C4-2B (cell line): ENCODE data around the gene CDK17.

ENCODE experiments used
- H3K27ac ChIP-seq: fragments of 450-650 bp; 2 replicates; pipeline ENCODE4 v1.5.1; 2017
- CTCF ChIP-seq: fragments of 450-650 bp; conservative IDR thresholded peaks from 2 replicates; pipeline ENCODE4 v1.5.1; 2017; ENCODE audit warnings: mild to moderate bottlenecking
- ZFX ChIP-seq: fragments of 450-650 bp; IDR thresholded peaks from 2 replicates; pipeline ENCODE4 v1.6.1; 2017

CDK17 gene

GRCh38 chr12:96301732-96302131 is 98.5 kb downstream of the CDK17 start:
- H3K27ac ChIP-seq: no peak overlapping the region
- TF ChIP-seq ZFX (no peak), CTCF (no peak)

- H3K27ac ChIP-seq: no peak overlapping the region
- TF ChIP-seq CTCF (no peak), ZFX (no peak)
These were observed 100.2 kb downstream of the CDK17 start for GRCh38 chr12:96300064-96300463.

- H3K27ac ChIP-seq: no peak overlapping the region
These were observed 102.7 kb downstream of the CDK17 start for GRCh38 chr12:96297504-96297903.

GRCh38 chr12:96295532-96296160 is 104.6 kb downstream of the CDK17 start:
- H3K27ac ChIP-seq: no peak overlapping the region
- TF ChIP-seq ZFX (no peak), CTCF (no peak)

More at GRCh38 chr12:96297504-96297903, 102.7 kb downstream of the CDK17 start:
- TF ChIP-seq ZFX (no peak), CTCF (no peak)

- TF ChIP-seq ZFX (no peak), CTCF (no peak)
- H3K27ac ChIP-seq: no peak overlapping the region
These were observed 105.4 kb downstream of the CDK17 start for GRCh38 chr12:96294831-96295230.

GRCh38 chr12:96293093-96293492 is 107.1 kb downstream of the CDK17 start:
- TF ChIP-seq CTCF (no peak), ZFX (no peak)
- no peak overlapping the region for H3K27ac ChIP-seq

GRCh38 chr12:96289067-96289466 is 111.2 kb downstream of the CDK17 start:
- TF ChIP-seq ZFX (no peak), CTCF (no peak)
- H3K27ac ChIP-seq: no peak overlapping the region
